Stimulated activated naive CD8-positive, alpha-beta T cell treated with anti-CD3 and anti-CD28 coated beads, Interleukin-15, Interleukin-2, amounts not matched to agents 100 U/mL and 50 U/mL, for 24 hours (primary cell): Measurements from ENCODE around the gene CABP5.
A peak's percentile ranks its signal among the peaks of the same experiment; 100 is the strongest.

ENCODE experiments used
- ATAC-seq: fragments of 150-1000 bp; cut with Tn5 transposase; one replicate; pipeline ENCODE4 v1.10.0; 2021
- DNase-seq: peaks from one replicate; pipeline ENCODE4 v3.0.0; 2021

The CABP5 gene

GRCh38 chr19:48030073-48030472 is 13.8 kb downstream of the CABP5 start:
- DNase-seq (no peak), ATAC-seq (no peak)

- ATAC-seq = no peak
- DNase-seq = no peak
These were observed 14.4 kb downstream of the CABP5 start for GRCh38 chr19:48029431-48029830.

GRCh38 chr19:48025480-48025879 is 18.4 kb downstream of the CABP5 start:
- DNase-seq = no peak
- ATAC-seq = no peak

- no peak for ATAC-seq
These were observed 20.4 kb downstream of the CABP5 start for GRCh38 chr19:48023518-48023917.

GRCh38 chr19:48023011-48023410 is 20.9 kb downstream of the CABP5 start:
- DNase-seq (no peak), ATAC-seq (no peak)

More at GRCh38 chr19:48023518-48023917, 20.4 kb downstream of the CABP5 start:
- no peak for DNase-seq

GRCh38 chr19:48020686-48021085 is 23.2 kb downstream of the CABP5 start:
- DNase-seq (no peak), ATAC-seq (no peak)

GRCh38 chr19:48010932-48011758 is 32.7 kb downstream of the CABP5 start:
- ATAC-seq = no peak
- DNase-seq = no peak

- DNase-seq (peak; percentile 17), ATAC-seq (no peak)
These were observed 37.1 kb downstream of the CABP5 start for GRCh38 chr19:48006762-48007161.

- DNase-seq (no peak), ATAC-seq (no peak)
These were observed 39.6 kb downstream of the CABP5 start for GRCh38 chr19:48004236-48004635.

- DNase-seq (no peak), ATAC-seq (no peak)
These were observed 43.0 kb downstream of the CABP5 start for GRCh38 chr19:48000846-48001245.

- no peak for ATAC-seq
- DNase-seq = no peak
These were observed 45.1 kb downstream of the CABP5 start for GRCh38 chr19:47998800-47999199.

- DNase-seq (no peak), ATAC-seq (no peak)
These were observed 47.6 kb downstream of the CABP5 start for GRCh38 chr19:47996230-47996727.

GRCh38 chr19:47994209-47994802 is 49.6 kb downstream of the CABP5 start, which contains the start of gene ELSPBP1:
TSS of gene ELSPBP1 (plus strand) at chr19:47994632. CDS start at chr19:48008668, 14,036 bp downstream.
- ATAC-seq (no peak), DNase-seq (no peak)

- ATAC-seq (no peak), DNase-seq (no peak)
These were observed 51.8 kb downstream of the CABP5 start, which contains the start of gene BSPH1 for GRCh38 chr19:47992070-47992469. TSS of gene BSPH1 (minus strand) at chr19:47992170. CDS start at chr19:47992081, 89 bp downstream.

GRCh38 chr19:47991191-47991808 is 52.6 kb downstream of the CABP5 start:
- no peak for ATAC-seq
- DNase-seq = no peak
